Gastrocnemius medialis (tissue), 4 donors: Measurements from ENCODE around the gene PRR22.

ENCODE experiments used
- CTCF ChIP-seq, 5 experiments: fragments of 450-650 bp in 3 of 5; fragments of 200-600 bp in 2 of 5; sonication (generic) in 2 of 5; IDR thresholded peaks in 4 of 5; conservative IDR thresholded peaks in 1 of 5; 1 replicate in 4 of 5; 2 replicates in 1 of 5; pipeline ENCODE4 v1.5.1; 2016 to 2019; ENCODE audit warnings: antibody characterized with exemption in 5 of 5, mild to moderate bottlenecking in 3 of 5, moderate library complexity in 3 of 5
- POLR2A ChIP-seq, 2 donors: fragments of 450-650 bp; IDR thresholded peaks; one replicate each; pipeline ENCODE4 v1.6.1; 2017; ENCODE audit warnings: antibody characterized with exemption in 2 of 2, mild to moderate bottlenecking in 2 of 2, moderate library complexity in 2 of 2

GRCh38 chr19:5784581-5785147 is at the start of gene PRR22:
- TF ChIP-seq CTCF (IDR thresholded peaks at IDR 0.05 in 4 of 5, conservative IDR thresholded peaks at IDR 0.05 in 1 of 5) (no peak), POLR2A (IDR thresholded peaks at IDR 0.05) (no peak)
